GM21515 (cell line): ENCODE results near the gene ADGRD1.

Experiments used
- ATAC-seq: cut with Tn5 transposase; IDR thresholded peaks from one replicate; pipeline ENCODE4 v1.9.1; 2021; ENCODE audit not compliant: unreplicated experiment

The ADGRD1 gene

GRCh38 chr12:131097202-131098177 is 143.8 kb downstream of the ADGRD1 start:
- ATAC-seq, result no peak

DNA sequence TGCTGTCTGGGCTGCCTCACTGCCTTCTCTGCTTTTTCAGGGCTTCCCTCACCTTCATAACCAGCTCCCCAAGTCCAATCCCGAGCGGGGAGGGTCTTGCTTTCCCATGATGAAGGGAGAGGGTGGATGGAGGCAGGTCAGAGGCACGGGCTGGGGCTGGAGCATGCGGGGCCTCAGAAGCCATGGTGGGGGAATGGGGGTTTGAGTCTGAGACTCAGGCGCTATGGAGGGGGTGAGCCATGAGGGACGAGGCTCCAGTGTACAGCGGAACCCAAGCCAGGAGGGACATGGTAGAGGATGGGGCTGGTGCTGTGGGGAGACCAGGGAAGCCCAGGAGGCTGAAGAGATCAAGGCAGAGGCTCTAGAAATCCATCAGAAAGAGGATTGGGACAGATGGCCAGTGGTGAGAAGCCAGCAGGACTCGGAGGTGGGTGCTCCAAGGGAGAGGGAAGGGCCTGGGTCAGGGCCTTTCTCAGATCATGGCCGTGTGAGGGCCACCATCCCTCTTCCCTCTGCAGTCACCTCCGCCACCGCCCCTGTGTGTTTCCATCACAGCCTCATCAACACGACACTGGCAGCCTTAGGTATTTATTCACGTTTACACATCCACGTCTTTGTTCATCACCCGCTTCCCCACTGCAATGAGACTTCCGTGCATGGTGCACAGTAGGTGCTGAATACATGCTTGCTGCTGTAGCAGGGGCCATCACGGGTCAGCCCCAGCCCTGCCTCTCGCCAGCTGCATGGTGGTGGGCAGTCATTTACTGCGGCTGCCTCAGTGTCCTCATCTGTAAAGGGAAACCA is 144.7 kb downstream of the ADGRD1 start:
- ATAC-seq, result no peak

DNA sequence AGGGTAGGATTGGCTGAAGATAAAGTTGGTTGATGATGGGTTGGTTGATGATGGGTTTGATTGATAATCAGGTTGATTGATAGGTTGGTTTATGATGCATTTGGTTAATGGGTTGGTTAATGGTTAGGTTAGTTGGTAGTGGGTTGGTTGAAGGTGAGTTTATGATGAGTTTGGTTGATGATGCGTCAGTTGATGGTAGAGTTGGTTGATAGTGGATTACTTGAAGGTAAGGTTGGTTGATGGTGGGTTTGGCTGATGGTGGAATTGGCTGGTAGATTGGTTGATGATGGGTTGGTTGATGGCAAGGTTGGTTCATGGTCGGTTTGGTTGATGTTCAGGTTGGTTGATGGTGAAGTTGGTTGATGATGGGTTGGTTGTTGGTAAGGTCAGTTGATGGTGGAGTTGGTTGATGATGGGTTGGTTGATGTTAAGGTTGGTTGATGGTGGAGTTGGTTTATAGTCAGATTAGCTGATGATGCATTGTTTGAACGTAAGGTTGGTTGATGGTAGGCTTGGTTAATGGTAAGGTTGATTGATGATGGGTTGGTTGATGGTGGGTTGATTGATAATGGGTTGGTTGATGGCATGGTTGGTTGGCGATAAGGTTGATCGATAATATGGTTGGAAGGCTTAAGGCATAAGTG is 146.4 kb downstream of the ADGRD1 start:
- no peak for ATAC-seq

GRCh38 chr12:131101006-131101405 is 147.3 kb downstream of the ADGRD1 start:
- no peak for ATAC-seq

DNA sequence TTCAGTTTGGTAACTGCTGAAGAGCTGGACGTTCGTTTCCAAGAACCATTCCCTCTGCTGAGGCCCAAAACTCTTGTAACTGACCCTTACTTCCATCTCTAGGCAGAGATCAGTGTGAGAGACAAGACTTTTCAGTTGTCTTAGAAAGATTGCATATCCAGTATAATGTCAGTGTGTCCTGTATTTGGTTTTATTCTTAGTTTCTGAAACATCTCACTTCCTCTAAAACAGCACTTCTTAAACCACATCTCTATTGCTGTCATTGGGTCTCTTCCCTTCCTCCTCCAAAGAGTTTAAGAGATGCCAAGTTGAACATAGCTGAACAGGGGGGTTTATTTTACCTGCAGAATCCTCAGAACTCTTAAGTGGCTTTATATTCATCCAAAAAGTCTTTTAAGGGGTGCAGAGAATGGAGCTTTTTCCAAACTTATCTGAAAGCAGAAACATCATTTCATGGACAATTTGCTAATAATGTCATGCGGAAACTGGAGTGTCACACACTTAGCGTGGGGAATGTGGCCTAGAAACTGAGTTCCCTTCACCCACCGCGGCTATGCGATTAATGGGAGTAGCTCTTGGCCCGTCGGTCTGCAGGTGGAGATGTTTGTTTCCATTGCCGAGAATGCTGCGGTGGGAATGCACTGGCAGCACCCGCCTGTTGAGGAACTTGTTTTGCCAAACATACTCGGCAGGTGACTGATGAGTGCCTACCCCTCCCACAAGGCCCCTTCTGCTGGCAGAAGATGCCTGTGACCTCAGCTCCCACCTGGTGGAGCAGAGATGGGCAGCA is 148.2 kb downstream of the ADGRD1 start:
- ATAC-seq, result peak; percentile 77

GRCh38 chr12:131102493-131102931 is 148.8 kb downstream of the ADGRD1 start:
- no peak for ATAC-seq

GRCh38 chr12:131102991-131103668 is 149.4 kb downstream of the ADGRD1 start:
- ATAC-seq, result no peak

GRCh38 chr12:131103669-131104462 is 150.2 kb downstream of the ADGRD1 start:
- no peak for ATAC-seq

GRCh38 chr12:131104463-131105350 is 151.0 kb downstream of the ADGRD1 start:
- ATAC-seq, result peak; percentile 64

GRCh38 chr12:131105351-131105735 is 151.6 kb downstream of the ADGRD1 start:
- ATAC-seq, result no peak

GRCh38 chr12:131105736-131106348 is 152.1 kb downstream of the ADGRD1 start:
- ATAC-seq, result no peak

DNA sequence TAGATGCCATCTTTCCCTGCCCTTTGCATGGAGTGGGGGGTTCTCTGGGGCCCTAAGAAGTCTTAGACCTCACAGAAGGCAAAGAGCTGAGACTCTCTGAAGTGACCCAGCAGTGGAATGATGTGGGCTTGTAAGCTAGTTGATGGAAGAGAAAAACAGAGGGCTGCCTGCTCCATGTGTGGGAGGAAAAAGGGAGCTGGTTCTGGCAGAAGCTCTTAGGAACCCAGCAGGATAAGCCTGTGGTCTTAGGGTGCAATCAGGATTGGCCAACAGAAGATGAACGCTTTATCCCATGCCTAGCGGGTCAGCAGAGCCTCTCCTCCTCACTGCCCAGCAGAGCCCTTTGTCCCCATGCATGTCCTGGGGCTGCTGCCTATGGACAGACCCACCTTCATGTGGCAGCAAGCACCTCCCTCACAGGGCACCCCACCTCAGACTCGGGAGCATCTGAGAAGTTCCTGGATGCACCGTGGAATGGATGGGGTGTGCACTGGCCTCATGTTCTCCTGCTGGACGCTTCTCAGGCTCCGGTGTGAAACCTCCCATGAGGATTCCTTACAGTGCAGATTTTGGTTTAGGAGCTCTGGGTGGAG is 152.7 kb downstream of the ADGRD1 start:
- no peak for ATAC-seq

- no peak for ATAC-seq
Observed at GRCh38 chr12:131108177-131108955, 154.7 kb downstream of the ADGRD1 start.

DNA sequence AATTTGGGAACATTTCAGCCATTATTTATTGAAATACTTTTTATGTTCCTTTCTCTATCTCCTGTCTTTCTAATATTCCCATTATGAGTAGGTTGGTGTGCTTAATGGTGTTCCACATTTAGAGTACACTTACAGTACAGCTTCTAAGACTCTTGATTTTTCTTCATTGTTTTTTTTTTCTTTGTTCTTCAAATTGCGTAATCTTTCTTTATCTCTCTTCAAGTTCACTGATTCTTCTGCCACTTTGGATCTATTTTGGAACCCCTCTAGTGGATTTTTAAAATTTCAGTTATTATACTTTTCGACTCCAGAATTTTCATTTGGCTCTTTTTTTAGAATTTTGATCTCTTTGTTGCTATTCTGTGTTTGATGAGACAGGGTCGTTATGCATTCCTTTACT is 157.7 kb downstream of the ADGRD1 start:
- no peak for ATAC-seq

DNA sequence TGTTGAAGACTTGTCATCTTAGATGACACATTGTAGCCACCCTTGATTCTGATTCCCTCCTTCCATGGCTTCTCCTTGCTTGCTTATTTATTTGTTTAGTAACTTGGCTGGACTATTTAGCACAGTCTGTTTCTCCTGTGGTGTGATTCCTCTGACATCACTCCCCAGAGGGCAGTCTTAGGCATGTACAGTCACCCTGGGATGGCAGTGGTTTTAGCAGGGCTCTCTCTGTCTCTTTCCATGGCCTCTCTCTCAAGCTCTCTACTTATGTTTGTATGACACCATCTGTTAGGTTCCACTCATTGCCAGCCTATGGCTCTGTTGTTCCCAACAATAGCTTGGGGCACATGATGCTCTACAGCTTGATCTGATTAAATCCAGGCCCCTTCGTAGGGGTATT is 158.3 kb downstream of the ADGRD1 start:
- no peak for ATAC-seq

GRCh38 chr12:131112700-131113290 is 159.1 kb downstream of the ADGRD1 start:
- ATAC-seq, result no peak
